ENCODE data around the gene TFF3.

DNA sequence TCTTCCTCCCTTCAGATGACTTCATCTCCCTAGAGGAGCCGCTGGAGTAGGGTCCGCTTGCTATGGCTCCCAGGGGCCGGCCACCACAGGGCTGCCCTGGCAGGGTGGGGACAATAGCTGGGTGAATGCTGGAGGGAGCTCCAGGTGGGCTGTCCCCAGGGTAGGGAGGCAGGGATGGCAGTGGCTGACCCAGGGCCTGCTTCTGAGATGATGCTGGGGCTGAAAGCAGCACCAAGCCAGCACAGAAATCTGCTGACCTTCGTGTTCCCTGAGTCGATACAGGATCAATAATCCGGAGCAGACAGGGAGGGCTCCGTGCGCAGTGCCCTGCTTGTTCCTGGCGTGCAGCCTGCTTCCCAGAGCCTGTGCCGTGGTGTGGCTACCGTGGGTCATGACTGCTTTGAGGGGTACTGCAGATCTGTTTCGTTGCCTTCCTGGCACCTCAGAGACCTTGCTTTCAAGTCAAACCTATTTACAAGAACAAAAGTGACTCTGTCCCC, 34.0 kb downstream of the TFF3 start:
- TF ChIP-seq CTCF (conservative IDR thresholded peaks at IDR 0.05 in 1 of 2, IDR thresholded peaks at IDR 0.05 in 1 of 2; ENCODE audit: extremely low read depth in 1 of 2, insufficient read depth in 1 of 2, low read depth in 1 of 2, low read length in 2 of 2) (no peak), EZH2 (IDR thresholded peaks at IDR 0.05; ENCODE audit: borderline replicate concordance, low read length) (no peak)

All from mammary epithelial cell (primary cell).